ENCODE data around the gene DSG4. TPM values are rescaled to one million over a fixed set of nuclear protein-coding genes. Genes with fewer than 3 reads are reported as not detected.

The DSG4 gene
- total and polyA plus RNA-seq, 9 of the 15 experiments (the other 6 are each of a cell fraction or from before 2014, with no cell fraction given) = not detected

GRCh38 chr18:31441493-31441892, 64.9 kb downstream of the DSG4 start:
- Histone ChIP-seq H3K27me3 (ENCODE audit: control insufficient read depth in 2 of 2, insufficient read depth in 2 of 2, low read length in 2 of 2) (no peaks in the 10 kb centered on the region; a peak in 2 of 5 replicates), H3K9me3 (replicated peaks; ENCODE audit: control insufficient read depth, insufficient read depth, low read depth, low read length) (no peaks in the 10 kb centered on the region), H3K4me1 (replicated peaks in 1 of 2; ENCODE audit: control insufficient read depth in 2 of 2, insufficient read depth in 2 of 2, low read length in 2 of 2) (no peaks in the 10 kb centered on the region), H2AFZ (ENCODE audit: low read depth, low read length) (no peak overlapping the region), H3K4me3 (no peak overlapping the region), H3K9ac (ENCODE audit: insufficient read depth in 1 of 2, low read depth in 2 of 2, low read length in 2 of 2) (no peak overlapping the region), H4K20me1 (replicated peaks; ENCODE audit: control insufficient read depth, insufficient read depth, low read length) (no peaks in the 10 kb centered on the region), H3K27ac (ENCODE audit: extremely low read depth, low read depth, low read length) (no peak overlapping the region), H3K36me3 (ENCODE audit: control insufficient read depth, insufficient read depth, low read length) (no peaks in the 10 kb centered on the region), H3K4me2 (ENCODE audit: insufficient read depth, low read length) (no peak overlapping the region), H3K9me1 (ENCODE audit: control insufficient read depth, insufficient read depth, low read length) (no peaks in the 10 kb centered on the region), H3K79me2 (ENCODE audit: control insufficient read depth, insufficient read depth, low read length) (no peaks in the 10 kb centered on the region)
- ChIA-PET POLR2A (interaction anchor here (0.7 kb wide), 1 partner anchor 11 kb away, joined by 3 read pairs; no protein-coding TSS in a partner anchor), CTCF (ENCODE audit: low intra/inter-chr PET ratio) (no interaction called here)
- no peak for ATAC-seq
- FAIRE-seq = no peak
- TF ChIP-seq SMC3 (conservative IDR thresholded peaks at IDR 0.05; ENCODE audit: insufficient read depth, low read depth, low read length) (no peak), HNRNPH1 (optimal IDR thresholded peaks at IDR 0.05; ENCODE audit: low read depth, low read length) (no peak), LEF1 (IDR thresholded peaks at IDR 0.05) (no peak), ZNF121 (CRISPR knock-in tag; conservative IDR thresholded peaks at IDR 0.05) (no peak), SRSF3 (IDR thresholded peaks at IDR 0.05; ENCODE audit: insufficient read depth, low read length) (no peak), POLR3G (IDR thresholded peaks at IDR 0.05; ENCODE audit: extremely low read depth, insufficient read length, insufficient replicate concordance) (no peak), GATAD2A (IDR thresholded peaks at IDR 0.05) (no peak), SMARCA4 (IDR thresholded peaks at IDR 0.05) (no peak), ZNF282 (CRISPR knock-in tag; IDR thresholded peaks at IDR 0.05) (no peak), ZNF280A (IDR thresholded peaks at IDR 0.05; ENCODE audit: low read depth, partially characterized antibody) (no peak)
- TF ChIP-seq, protein P1, sequence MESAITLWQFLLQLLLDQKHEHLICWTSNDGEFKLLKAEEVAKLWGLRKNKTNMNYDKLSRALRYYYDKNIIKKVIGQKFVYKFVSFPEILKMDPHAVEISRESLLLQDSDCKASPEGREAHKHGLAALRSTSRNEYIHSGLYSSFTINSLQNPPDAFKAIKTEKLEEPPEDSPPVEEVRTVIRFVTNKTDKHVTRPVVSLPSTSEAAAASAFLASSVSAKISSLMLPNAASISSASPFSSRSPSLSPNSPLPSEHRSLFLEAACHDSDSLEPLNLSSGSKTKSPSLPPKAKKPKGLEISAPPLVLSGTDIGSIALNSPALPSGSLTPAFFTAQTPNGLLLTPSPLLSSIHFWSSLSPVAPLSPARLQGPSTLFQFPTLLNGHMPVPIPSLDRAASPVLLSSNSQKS (CRISPR knock-in tag; IDR thresholded peaks at IDR 0.05) = no peak
- TF ChIP-seq, protein P2, sequence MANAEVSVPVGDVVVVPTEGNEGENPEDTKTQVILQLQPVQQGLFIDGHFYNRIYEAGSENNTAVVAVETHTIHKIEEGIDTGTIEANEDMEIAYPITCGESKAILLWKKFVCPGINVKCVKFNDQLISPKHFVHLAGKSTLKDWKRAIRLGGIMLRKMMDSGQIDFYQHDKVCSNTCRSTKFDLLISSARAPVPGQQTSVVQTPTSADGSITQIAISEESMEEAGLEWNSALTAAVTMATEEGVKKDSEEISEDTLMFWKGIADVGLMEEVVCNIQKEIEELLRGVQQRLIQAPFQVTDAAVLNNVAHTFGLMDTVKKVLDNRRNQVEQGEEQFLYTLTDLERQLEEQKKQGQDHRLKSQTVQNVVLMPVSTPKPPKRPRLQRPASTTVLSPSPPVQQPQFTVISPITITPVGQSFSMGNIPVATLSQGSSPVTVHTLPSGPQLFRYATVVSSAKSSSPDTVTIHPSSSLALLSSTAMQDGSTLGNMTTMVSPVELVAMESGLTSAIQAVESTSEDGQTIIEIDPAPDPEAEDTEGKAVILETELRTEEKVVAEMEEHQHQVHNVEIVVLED (CRISPR knock-in tag; IDR thresholded peaks at IDR 0.05) = no peak
- TF ChIP-seq, protein P3, sequence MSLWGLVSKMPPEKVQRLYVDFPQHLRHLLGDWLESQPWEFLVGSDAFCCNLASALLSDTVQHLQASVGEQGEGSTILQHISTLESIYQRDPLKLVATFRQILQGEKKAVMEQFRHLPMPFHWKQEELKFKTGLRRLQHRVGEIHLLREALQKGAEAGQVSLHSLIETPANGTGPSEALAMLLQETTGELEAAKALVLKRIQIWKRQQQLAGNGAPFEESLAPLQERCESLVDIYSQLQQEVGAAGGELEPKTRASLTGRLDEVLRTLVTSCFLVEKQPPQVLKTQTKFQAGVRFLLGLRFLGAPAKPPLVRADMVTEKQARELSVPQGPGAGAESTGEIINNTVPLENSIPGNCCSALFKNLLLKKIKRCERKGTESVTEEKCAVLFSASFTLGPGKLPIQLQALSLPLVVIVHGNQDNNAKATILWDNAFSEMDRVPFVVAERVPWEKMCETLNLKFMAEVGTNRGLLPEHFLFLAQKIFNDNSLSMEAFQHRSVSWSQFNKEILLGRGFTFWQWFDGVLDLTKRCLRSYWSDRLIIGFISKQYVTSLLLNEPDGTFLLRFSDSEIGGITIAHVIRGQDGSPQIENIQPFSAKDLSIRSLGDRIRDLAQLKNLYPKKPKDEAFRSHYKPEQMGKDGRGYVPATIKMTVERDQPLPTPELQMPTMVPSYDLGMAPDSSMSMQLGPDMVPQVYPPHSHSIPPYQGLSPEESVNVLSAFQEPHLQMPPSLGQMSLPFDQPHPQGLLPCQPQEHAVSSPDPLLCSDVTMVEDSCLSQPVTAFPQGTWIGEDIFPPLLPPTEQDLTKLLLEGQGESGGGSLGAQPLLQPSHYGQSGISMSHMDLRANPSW (CRISPR knock-in tag; IDR thresholded peaks at IDR 0.05) = no peak
- BruUV-seq (replicated peaks) = no TSS peak
- DNase-seq (ENCODE audit: extremely low read depth in 1 of 4, low spot score in 3 of 4) = no peak
- in situ Hi-C loops (cut with MboI) (no loop called here), intact Hi-C loops (cut with micrococcal nuclease) (no loop called here)
- 5% methylated on average over 4 of the region's 4 CpGs for WGBS (ENCODE audit: insufficient coverage, low coverage, missing lambda C conversion rate)

All from K562 (cell line).